ENCODE results near the gene EFCAB7. TPM values are rescaled to one million over a fixed set of nuclear protein-coding genes. Genes with fewer than 3 reads are reported as not detected.

Gene EFCAB7
- total RNA-seq, 1 experiment from 2014 or later, result 3.0 TPM

- H3K79me2 ChIP-seq (ENCODE audit: insufficient read depth, low read length), result no peaks in the 10 kb centered on the region
- no peak overlapping the region for H2AK5ac ChIP-seq (ENCODE audit: insufficient read length, low read length)
- Mint-ChIP-seq H3K9me3 (no peaks in the 10 kb centered on the region), H3K27me3 (ENCODE audit: low read depth) (no peaks in the 10 kb centered on the region), H3K36me3 (ENCODE audit: insufficient read depth in 1 of 3, low read depth in 3 of 3) (no peaks in the 10 kb centered on the region; a peak in 1 of 7 replicates), H3K27ac (no peak overlapping the region; a peak in 1 of 7 replicates), H3K4me1 (peaks cover 28 to 34% of the 10 kb centered on the region in 2 experiments), H3K4me3 (no peak overlapping the region)
- no peak for DNase-seq
- no peak overlapping the region for H2BK15ac ChIP-seq (ENCODE audit: low read depth, low read length)
- no peak overlapping the region for H3K9ac ChIP-seq (ENCODE audit: extremely low read depth, insufficient read length, low read length)
- no peak overlapping the region for H3T11ph ChIP-seq (ENCODE audit: low read length)
- no peaks in the 10 kb centered on the region for H4K20me1 ChIP-seq (ENCODE audit: control insufficient read depth, insufficient read depth, insufficient read length)
- H3K4me1 ChIP-seq (ENCODE audit: insufficient read depth, low read length), result peaks cover 5% of the 10 kb centered on the region
- H3K4me2 ChIP-seq (ENCODE audit: insufficient read depth, insufficient read length, low read length), result no peak overlapping the region
- no peak overlapping the region for H2BK20ac ChIP-seq (ENCODE audit: low read depth, low read length, poor library complexity, severe bottlenecking)
- H3K23ac ChIP-seq (ENCODE audit: insufficient read length, low read depth, low read length), result no peak overlapping the region
- H3K79me1 ChIP-seq (ENCODE audit: insufficient read depth, low read depth, low read length, poor library complexity, severe bottlenecking), result no peaks in the 10 kb centered on the region
- H3K23me2 ChIP-seq (ENCODE audit: insufficient read length, low read depth, low read length, poor library complexity, severe bottlenecking), result no peaks in the 10 kb centered on the region
- no peak overlapping the region for H4K5ac ChIP-seq (ENCODE audit: insufficient read length, low read depth, low read length)
- no peaks in the 10 kb centered on the region for H3K27me3 ChIP-seq (ENCODE audit: insufficient read depth, low read length)
- H2BK12ac ChIP-seq (ENCODE audit: insufficient read length, low read depth, low read length), result no peak overlapping the region
- H4K8ac ChIP-seq (replicated peaks; ENCODE audit: insufficient read length, low read depth, low read length), result no peak overlapping the region
- H3K56ac ChIP-seq (ENCODE audit: insufficient read length, low read depth, low read length), result no peak overlapping the region
- H2AFZ ChIP-seq (ENCODE audit: low read length), result no peak overlapping the region
- WGBS (ENCODE audit: extremely low coverage, insufficient read length, low lambda C conversion rate), result no CpG with 5 or more reads among the region's 3 CpGs
- no peak overlapping the region for H3K27ac ChIP-seq (ENCODE audit: insufficient read length, low read depth, low read length)
- no peaks in the 10 kb centered on the region for H3K9me3 ChIP-seq (ENCODE audit: control insufficient read depth, low read depth, low read length)
- H2BK5ac ChIP-seq (ENCODE audit: insufficient read length, low read length), result no peak overlapping the region
- no peak overlapping the region for H2BK120ac ChIP-seq (ENCODE audit: low read depth, low read length, poor library complexity, severe bottlenecking)
- no peak overlapping the region for H3K14ac ChIP-seq (ENCODE audit: insufficient read depth, low read length)
- TF ChIP-seq, protein P1, sequence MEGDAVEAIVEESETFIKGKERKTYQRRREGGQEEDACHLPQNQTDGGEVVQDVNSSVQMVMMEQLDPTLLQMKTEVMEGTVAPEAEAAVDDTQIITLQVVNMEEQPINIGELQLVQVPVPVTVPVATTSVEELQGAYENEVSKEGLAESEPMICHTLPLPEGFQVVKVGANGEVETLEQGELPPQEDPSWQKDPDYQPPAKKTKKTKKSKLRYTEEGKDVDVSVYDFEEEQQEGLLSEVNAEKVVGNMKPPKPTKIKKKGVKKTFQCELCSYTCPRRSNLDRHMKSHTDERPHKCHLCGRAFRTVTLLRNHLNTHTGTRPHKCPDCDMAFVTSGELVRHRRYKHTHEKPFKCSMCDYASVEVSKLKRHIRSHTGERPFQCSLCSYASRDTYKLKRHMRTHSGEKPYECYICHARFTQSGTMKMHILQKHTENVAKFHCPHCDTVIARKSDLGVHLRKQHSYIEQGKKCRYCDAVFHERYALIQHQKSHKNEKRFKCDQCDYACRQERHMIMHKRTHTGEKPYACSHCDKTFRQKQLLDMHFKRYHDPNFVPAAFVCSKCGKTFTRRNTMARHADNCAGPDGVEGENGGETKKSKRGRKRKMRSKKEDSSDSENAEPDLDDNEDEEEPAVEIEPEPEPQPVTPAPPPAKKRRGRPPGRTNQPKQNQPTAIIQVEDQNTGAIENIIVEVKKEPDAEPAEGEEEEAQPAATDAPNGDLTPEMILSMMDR (conservative IDR thresholded peaks at IDR 0.05), result no peak
- no peak overlapping the region for H4K91ac ChIP-seq (ENCODE audit: insufficient read length, low read depth, low read length)
- no peak overlapping the region for H3K18ac ChIP-seq (ENCODE audit: insufficient read length, low read depth, low read length)
- no peak overlapping the region for H3K4ac ChIP-seq (ENCODE audit: low read depth, low read length)
Observed at GRCh38 chr1:63621075-63621474, 97.8 kb downstream of the EFCAB7 start.
